Spleen (tissue), 11 donors: Measurements from ENCODE around the gene DAAM2. TPM values are rescaled to one million over a fixed set of nuclear protein-coding genes. Genes with fewer than 3 reads are reported as not detected.

ENCODE experiments used
- DNase-seq: peaks from one replicate; pipeline ENCODE4 v3.0.0-alpha.2; 2020
- H3K27ac ChIP-seq, 8 donors: fragments of 200-600 bp; sonication (generic) in 7 of 8; 1 replicate in 4 of 8; 2 replicates in 4 of 8; pipeline versions ENCODE4 v1.5.0 to v1.8.0; 2016 to 2021; ENCODE audit warnings: inconsistent platforms in 4 of 8, mild to moderate bottlenecking in 4 of 8, moderate library complexity in 1 of 8
- H3K27me3 ChIP-seq, 7 donors: fragments of 200-600 bp; sonication (generic) in 6 of 7; replicated peaks in 1 of 7; 1 replicate in 4 of 7; 2 replicates in 3 of 7; pipeline versions ENCODE4 v1.5.0 to v1.8.0; 2016 to 2021; ENCODE audit warnings: inconsistent platforms in 3 of 7, mild to moderate bottlenecking in 1 of 7
- H3K36me3 ChIP-seq, 6 donors: fragments of 200-600 bp; sonication (generic) in 5 of 6; 1 replicate in 4 of 6; 2 replicates in 2 of 6; pipeline versions ENCODE4 v1.5.0 to v1.8.0; 2016 to 2021; ENCODE audit warnings: inconsistent platforms in 2 of 6
- H3K4me1 ChIP-seq, 6 donors: fragments of 200-600 bp; sonication (generic) in 5 of 6; 1 replicate in 3 of 6; 2 replicates in 3 of 6; pipeline versions ENCODE4 v1.5.0 to v1.8.0; 2016 to 2021; ENCODE audit warnings: inconsistent platforms in 3 of 6
- H3K4me3 ChIP-seq, 8 donors: fragments of 200-600 bp; sonication (generic) in 7 of 8; 1 replicate in 4 of 8; 2 replicates in 4 of 8; pipeline versions ENCODE4 v1.5.0 to v1.8.0; 2016 to 2021; ENCODE audit warnings: inconsistent platforms in 4 of 8, mild to moderate bottlenecking in 4 of 8, moderate library complexity in 2 of 8
- H3K9me3 ChIP-seq, 8 donors: fragments of 200-600 bp; sonication (generic) in 7 of 8; 1 replicate in 4 of 8; 2 replicates in 4 of 8; pipeline versions ENCODE4 v1.5.0 to v1.8.0; 2016 to 2021; ENCODE audit warnings: inconsistent platforms in 4 of 8
- CTCF ChIP-seq, 11 experiments: fragments of 200-600 bp in 7 of 11; fragments of 450-650 bp in 4 of 11; sonication (generic) in 4 of 11; IDR thresholded peaks in 8 of 11; conservative IDR thresholded peaks in 3 of 11; 1 replicate in 7 of 11; 2 replicates in 4 of 11; pipeline versions ENCODE4 v1.4.0 to v1.8.0; 2016 to 2021; ENCODE audit warnings: antibody characterized with exemption in 11 of 11, inconsistent platforms in 4 of 11, mild to moderate bottlenecking in 1 of 11
- POLR2A ChIP-seq, 3 donors: fragments of 450-650 bp; IDR thresholded peaks; one replicate each; pipeline ENCODE4 v1.5.1; 2017; ENCODE audit warnings: antibody characterized with exemption in 3 of 3, mild to moderate bottlenecking in 1 of 3
- POLR2AphosphoS5 ChIP-seq, 3 donors: sonication (generic); formaldehyde crosslinking; IDR thresholded peaks; one replicate each; pipeline ENCODE4 v1.5.1; 2017; ENCODE audit warnings: antibody characterized with exemption in 3 of 3
- WGBS, 5 donors: extraction: QIAGEN DNeasy Blood & Tissue Kit in 3 of 5; methylation state at CpG; one replicate each; pipeline versions ENCODE4 v1.1.5 to v1.1.7; 2013 to 2018; 5-methylcytosine and 5-hydroxymethylcytosine counted together
- intact Hi-C: fragments of 100-400 bp; cut with DNase I; formaldehyde crosslinking; loops from one replicate; pipeline ENCODE4 v1.15.0; 2023; ENCODE audit warnings: low total_unique reads
- polyA plus RNA-seq, 3 donors: library from polyadenylated mRNA; stranded (reverse); fragments of 200-250 nt; gene quantifications; one replicate each; pipeline ENCODE4 v1.2.1, GENCODE V29; 2013
- total RNA-seq, 7 donors: library from RNA; depleted of rRNA in 3 of 7; stranded (reverse); fragments of >200 nt in 3 of 7; fragmentation: NEBNext Ultra II Directional in 4 of 7; extraction: Animal tissue kit (Norgen Biotek cat#: 25700) in 4 of 7; gene quantifications; one replicate each; pipeline versions ENCODE4 v1.1.0 to v1.2.1, GENCODE V29; 2016 to 2021
- donor health status: healthy with polysubstance abuse.
- donor health status: DM: no; HTN: no; CAD: no; lungs with moderate emphysema.
- donor health status: DM: no; HTN: no; CAD: no.
- donor health status: Bipolar disorder and iron deficiency.
- donor health status: healthy.
- donor health status: DM: no; HTN: no; CAD: no.
- donor health status: DM: yes; HTN: yes; CAD: no.

The DAAM2 gene
- total and polyA plus RNA-seq, 10 donors, result 6.0 to 115 (median 73.8) TPM

- no peak for TF ChIP-seq POLR2AphosphoS5 (IDR thresholded peaks at IDR 0.05)
- TF ChIP-seq POLR2A (IDR thresholded peaks at IDR 0.05), result no peak
- TF ChIP-seq CTCF (IDR thresholded peaks at IDR 0.05 in 8 of 11, conservative IDR thresholded peaks at IDR 0.05 in 3 of 11), result no peak
- intact Hi-C loops, result no loop called here
- H3K9me3 ChIP-seq, result no peaks in the 10 kb centered on the region
- no peak overlapping the region for H3K27ac ChIP-seq
- H3K36me3 ChIP-seq, result no peaks in the 10 kb centered on the region
- no peaks in the 10 kb centered on the region for H3K4me1 ChIP-seq
- no peak overlapping the region for H3K4me3 ChIP-seq
- DNase-seq, result no peak
- peaks cover 0 to 10% (median 0%) of the 10 kb centered on the region in 7 donors for H3K27me3 ChIP-seq
- WGBS, 5 donors, result 59 to 91% (median 85%) methylated on average over 4 of the region's 4 CpGs
Observed at GRCh38 chr6:39952167-39952566, 160.0 kb downstream of the DAAM2 start.

GRCh38 chr6:39953076-39953618, 161.0 kb downstream of the DAAM2 start:
- intact Hi-C loops, result no loop called here
- Histone ChIP-seq H3K27me3 (peaks cover 0 to 10% (median 0%) of the 10 kb centered on the region in 7 donors), H3K4me1 (no peaks in the 10 kb centered on the region), H3K27ac (no peak overlapping the region), H3K36me3 (no peaks in the 10 kb centered on the region), H3K4me3 (no peak overlapping the region), H3K9me3 (no peaks in the 10 kb centered on the region)
- 64 to 81% (median 69%) methylated on average over 2 of the region's 2 CpGs for WGBS, 5 donors
- no peak for DNase-seq
- TF ChIP-seq CTCF (IDR thresholded peaks at IDR 0.05 in 8 of 11, conservative IDR thresholded peaks at IDR 0.05 in 3 of 11) (no peak), POLR2A (IDR thresholded peaks at IDR 0.05) (no peak), POLR2AphosphoS5 (IDR thresholded peaks at IDR 0.05) (no peak)

Other genes starting within 250 kb of the DAAM2 start
- under 1 TPM in 4 of 7 donors, not detected in 3; 0.10 to 0.75 (median 0.36) TPM for gene KIF6, start 67.0 kb upstream of the DAAM2 start, total RNA-seq
- gene KIF6, start 67.0 kb upstream of the DAAM2 start, polyA plus RNA-seq, result under 1 TPM; 0.16 to 0.24 (median 0.17) TPM
- gene MOCS1, start 142.1 kb downstream of the DAAM2 start, total RNA-seq, result 10 to 100 TPM in 1 of 7 donors, 1 to 10 TPM in 6; 5.0 to 10.2 (median 8.3) TPM
- gene MOCS1, start 142.1 kb downstream of the DAAM2 start, polyA plus RNA-seq, result 1 to 10 TPM; 1.2 to 1.9 (median 1.9) TPM